HUES6 (cell line): ENCODE results near the gene TPI1.

Source experiments
- H3K27ac ChIP-seq: 2 replicates; pipeline ENCODE4 v1.7.0; 2013; ENCODE audit warnings: low read depth, mild to moderate bottlenecking, low read length, inconsistent platforms
- H3K27me3 ChIP-seq: 2 replicates; pipeline ENCODE4 v1.6.1; 2013; ENCODE audit warnings: low read length; ENCODE audit not compliant: control insufficient read depth, insufficient read depth
- H3K36me3 ChIP-seq: 2 replicates; pipeline ENCODE4 v1.6.1; 2013; ENCODE audit warnings: low read length; ENCODE audit not compliant: control insufficient read depth, insufficient read depth
- H3K4me1 ChIP-seq: 2 replicates; pipeline ENCODE4 v1.6.1; 2013; ENCODE audit warnings: low read length; ENCODE audit not compliant: control insufficient read depth, insufficient read depth
- H3K4me3 ChIP-seq: 2 replicates; pipeline ENCODE4 v1.5.1; 2013; ENCODE audit warnings: low read depth, low read length
- H3K9ac ChIP-seq: one replicate; pipeline ENCODE4 v1.6.1; 2013; ENCODE audit warnings: mild to moderate bottlenecking, low read length
- H3K9me3 ChIP-seq: 2 replicates; pipeline ENCODE4 v1.6.1; 2013; ENCODE audit warnings: low read depth, low read length; ENCODE audit not compliant: control insufficient read depth, insufficient read depth

The TPI1 gene

GRCh38 chr12:6850796-6851152 is 16.6 kb upstream of the TPI1 start:
- Histone ChIP-seq H3K36me3 (peaks cover 48% of the 10 kb centered on the region), H3K27ac (no peak overlapping the region)

GRCh38 chr12:6851153-6851920 is 16.0 kb upstream of the TPI1 start, which contains the start of gene CDCA3:
Gene CDCA3 (minus strand): TSS chr12:6851286. CDS start chr12:6850952, 334 bp downstream.
- no peaks in the 10 kb centered on the region for H3K9me3 ChIP-seq
- H3K36me3 ChIP-seq, result peaks cover 48% of the 10 kb centered on the region
- peak within 1 kb of the TSS; percentile 82 for H3K9ac ChIP-seq
- H3K27ac ChIP-seq, result no peak within 1 kb of the TSS
- peaks cover 12% of the 10 kb centered on the region for H3K4me1 ChIP-seq
- H3K27me3 ChIP-seq, result no peaks in the 10 kb centered on the region
- H3K4me3 ChIP-seq, result peak within 1 kb of the TSS; percentile 83

More at GRCh38 chr12:6850796-6851152, 16.6 kb upstream of the TPI1 start:
- Histone ChIP-seq H3K4me3 (peak overlapping the region; percentile 83), H3K9me3 (no peaks in the 10 kb centered on the region), H3K9ac (peak overlapping the region; percentile 76), H3K4me1 (peaks cover 12% of the 10 kb centered on the region), H3K27me3 (no peaks in the 10 kb centered on the region)

- Histone ChIP-seq H3K27ac (no peak within 1 kb of the TSS), H3K27me3 (no peaks in the 10 kb centered on the region), H3K4me3 (peak within 1 kb of the TSS; percentile 83), H3K36me3 (peaks cover 48% of the 10 kb centered on the region), H3K4me1 (peaks cover 12% of the 10 kb centered on the region), H3K9me3 (no peaks in the 10 kb centered on the region), H3K9ac (peak within 1 kb of the TSS; percentile 82)
Measured at GRCh38 chr12:6851921-6852650, 15.2 kb upstream of the TPI1 start, which contains the start of gene USP5. Gene USP5 (plus strand): TSS chr12:6852150. CDS start chr12:6852180, 30 bp downstream.

GRCh38 chr12:6852651-6853354 is 14.5 kb upstream of the TPI1 start:
- H3K27me3 ChIP-seq, result no peaks in the 10 kb centered on the region
- peak overlapping the region; percentile 36 for H3K9ac ChIP-seq
- H3K4me1 ChIP-seq, result peaks cover 12% of the 10 kb centered on the region
- H3K27ac ChIP-seq, result no peak overlapping the region
- peaks cover 48% of the 10 kb centered on the region for H3K36me3 ChIP-seq
- peak overlapping the region; percentile 83 for H3K4me3 ChIP-seq
- H3K9me3 ChIP-seq, result no peaks in the 10 kb centered on the region

- no peaks in the 10 kb centered on the region for H3K27me3 ChIP-seq
- peaks cover 12% of the 10 kb centered on the region for H3K4me1 ChIP-seq
- H3K27ac ChIP-seq, result no peak overlapping the region
- peaks cover 50% of the 10 kb centered on the region for H3K36me3 ChIP-seq
- H3K9me3 ChIP-seq, result no peaks in the 10 kb centered on the region
- no peak overlapping the region for H3K9ac ChIP-seq
- no peak overlapping the region for H3K4me3 ChIP-seq
Measured at GRCh38 chr12:6853626-6854025, 13.7 kb upstream of the TPI1 start.

- Histone ChIP-seq H3K4me3 (no peak overlapping the region), H3K27me3 (no peaks in the 10 kb centered on the region), H3K36me3 (peaks cover 50% of the 10 kb centered on the region), H3K27ac (no peak overlapping the region), H3K9me3 (no peaks in the 10 kb centered on the region), H3K9ac (no peak overlapping the region), H3K4me1 (peaks cover 12% of the 10 kb centered on the region)
Measured at GRCh38 chr12:6854036-6854435, 13.3 kb upstream of the TPI1 start.

- Histone ChIP-seq H3K4me1 (peaks cover 10% of the 10 kb centered on the region), H3K36me3 (peaks cover 53% of the 10 kb centered on the region), H3K9ac (no peak overlapping the region), H3K4me3 (no peak overlapping the region), H3K27ac (no peak overlapping the region), H3K27me3 (no peaks in the 10 kb centered on the region), H3K9me3 (no peaks in the 10 kb centered on the region)
Measured at GRCh38 chr12:6855322-6855721, 12.0 kb upstream of the TPI1 start.

- Histone ChIP-seq H3K9ac (no peak overlapping the region), H3K27me3 (no peaks in the 10 kb centered on the region), H3K4me3 (no peak overlapping the region), H3K9me3 (no peaks in the 10 kb centered on the region), H3K36me3 (peaks cover 87% of the 10 kb centered on the region), H3K4me1 (no peaks in the 10 kb centered on the region), H3K27ac (no peak overlapping the region)
Measured at GRCh38 chr12:6858799-6859198, 8.5 kb upstream of the TPI1 start.

GRCh38 chr12:6860116-6860515 is 7.2 kb upstream of the TPI1 start:
- no peaks in the 10 kb centered on the region for H3K9me3 ChIP-seq
- H3K4me1 ChIP-seq, result no peaks in the 10 kb centered on the region
- H3K27me3 ChIP-seq, result no peaks in the 10 kb centered on the region
- H3K9ac ChIP-seq, result no peak overlapping the region
- H3K27ac ChIP-seq, result no peak overlapping the region
- H3K4me3 ChIP-seq, result no peak overlapping the region
- peaks cover 95% of the 10 kb centered on the region for H3K36me3 ChIP-seq

GRCh38 chr12:6860942-6861341 is 6.4 kb upstream of the TPI1 start:
- Histone ChIP-seq H3K9ac (peak overlapping the region; percentile 26), H3K36me3 (peaks cover 97% of the 10 kb centered on the region), H3K27ac (no peak overlapping the region), H3K27me3 (no peaks in the 10 kb centered on the region), H3K9me3 (no peaks in the 10 kb centered on the region), H3K4me3 (no peak overlapping the region), H3K4me1 (peaks cover 4% of the 10 kb centered on the region)

- Histone ChIP-seq H3K27me3 (no peaks in the 10 kb centered on the region), H3K4me3 (no peak overlapping the region), H3K27ac (no peak overlapping the region), H3K36me3 (peaks cover 93% of the 10 kb centered on the region), H3K9ac (no peak overlapping the region), H3K4me1 (peaks cover 9% of the 10 kb centered on the region), H3K9me3 (no peaks in the 10 kb centered on the region)
Measured at GRCh38 chr12:6861391-6861790, 5.9 kb upstream of the TPI1 start.
